DMS 273 (cell line): ENCODE measurements around the gene COQ8A.

Source experiments
- DNase-seq: peaks from one replicate; lab custom pipeline; 2025; ENCODE audit not compliant: unreplicated experiment; lab: John Stamatoyannopoulos, UW

Gene COQ8A

DNA sequence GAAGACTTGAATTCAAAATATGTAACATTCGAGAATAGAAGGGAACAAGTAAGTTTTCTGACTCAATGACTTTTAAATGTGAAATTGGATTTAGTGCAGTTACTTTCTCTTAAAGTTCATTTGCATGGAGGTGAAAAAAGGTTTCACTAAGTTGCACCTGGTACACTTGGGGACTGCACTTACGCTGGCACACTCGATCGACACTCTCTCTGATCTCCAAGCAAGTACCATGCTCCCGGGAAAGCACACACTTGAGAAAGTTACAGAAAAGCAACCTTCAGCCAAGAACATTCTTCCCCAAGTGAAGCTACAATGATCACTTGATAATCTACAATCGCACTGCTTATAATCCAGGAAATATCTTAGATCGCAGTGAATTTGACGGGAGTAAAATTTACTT is 63.1 kb downstream of the COQ8A start:
- no peak for DNase-seq

DNA sequence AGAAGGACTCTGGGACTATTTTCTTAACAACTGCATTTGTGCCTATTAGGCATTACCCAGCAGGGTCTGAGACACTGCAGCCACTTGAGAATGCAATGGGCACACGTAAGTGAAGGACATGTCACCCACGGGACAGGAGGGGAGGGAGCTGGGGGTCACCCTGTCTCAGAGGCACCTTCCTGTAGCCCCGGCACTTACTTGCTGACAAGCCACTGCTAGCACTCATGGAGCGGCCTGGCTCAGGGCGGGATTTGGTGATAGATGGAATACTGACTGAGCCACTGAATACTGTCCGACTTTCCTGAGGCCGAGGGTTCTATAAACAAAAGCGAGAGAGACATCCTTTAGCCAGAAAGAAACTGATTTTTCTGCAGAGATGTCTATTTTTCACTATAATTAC is 64.7 kb downstream of the COQ8A start:
- no peak for DNase-seq

DNA sequence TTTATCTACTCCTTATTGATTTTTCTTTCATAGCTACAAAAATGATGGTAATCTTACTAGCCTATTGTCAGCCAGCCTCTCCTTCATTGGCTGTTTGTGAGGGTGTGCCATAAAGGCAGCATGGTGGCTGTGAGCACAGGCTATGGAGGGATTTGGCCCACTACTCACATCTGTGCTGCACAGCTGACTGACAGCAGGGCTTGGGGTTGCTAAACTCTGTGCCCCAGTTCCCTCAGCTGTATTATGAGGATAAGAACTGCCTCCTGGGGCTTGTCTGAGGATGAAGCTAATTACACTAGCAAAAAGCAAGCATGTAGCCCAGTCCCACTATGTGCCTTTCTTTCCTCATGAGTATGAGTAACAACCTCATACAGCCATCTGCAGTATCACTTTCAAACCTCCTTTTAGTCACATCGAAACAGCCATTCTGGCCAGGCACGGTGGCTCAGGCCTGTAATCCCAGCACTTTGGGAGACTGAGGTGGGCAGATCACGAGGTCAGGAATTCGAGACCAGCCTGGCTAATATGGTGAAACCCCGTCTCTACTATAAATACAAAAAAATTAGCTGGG is 66.2 kb downstream of the COQ8A start:
- DNase-seq, result no peak

DNA sequence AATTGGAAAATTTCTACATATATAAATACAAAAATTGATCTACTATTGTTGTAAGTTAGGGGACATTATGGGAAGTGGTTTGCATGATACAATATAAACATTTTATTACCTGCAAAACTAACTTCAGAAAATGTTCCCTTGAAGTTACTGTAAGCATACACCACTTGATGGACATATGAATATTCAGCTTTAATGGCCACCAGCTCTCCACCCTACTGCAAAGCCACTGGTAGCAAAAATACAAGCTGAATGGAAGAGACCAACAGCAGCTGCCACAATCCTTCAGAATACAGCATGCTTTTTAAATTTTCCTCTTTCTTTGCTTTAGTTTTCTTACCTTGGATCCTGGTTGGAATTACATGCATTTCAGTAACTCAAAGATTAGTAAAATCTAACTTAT is 69.8 kb downstream of the COQ8A start:
- no peak for DNase-seq

DNA sequence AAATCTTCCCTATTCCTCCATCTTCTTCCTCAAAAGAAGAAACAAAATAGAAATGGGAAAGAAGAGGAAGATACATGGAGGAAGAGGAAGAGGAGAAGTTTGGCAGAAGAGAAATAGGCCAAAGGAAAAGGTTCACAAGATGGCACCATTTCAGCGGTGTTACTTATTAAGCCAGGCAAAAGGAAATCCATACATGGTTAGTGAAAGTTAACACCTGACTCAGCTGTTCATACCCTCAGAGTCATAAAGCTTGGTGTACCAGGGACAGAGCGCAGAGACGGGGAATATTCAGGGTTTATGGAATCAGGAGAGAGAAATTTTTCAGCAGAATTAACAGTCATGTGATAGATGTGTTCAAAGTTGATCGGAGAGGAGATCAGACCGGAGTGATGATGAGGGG is 70.6 kb downstream of the COQ8A start:
- DNase-seq, result no peak

DNA sequence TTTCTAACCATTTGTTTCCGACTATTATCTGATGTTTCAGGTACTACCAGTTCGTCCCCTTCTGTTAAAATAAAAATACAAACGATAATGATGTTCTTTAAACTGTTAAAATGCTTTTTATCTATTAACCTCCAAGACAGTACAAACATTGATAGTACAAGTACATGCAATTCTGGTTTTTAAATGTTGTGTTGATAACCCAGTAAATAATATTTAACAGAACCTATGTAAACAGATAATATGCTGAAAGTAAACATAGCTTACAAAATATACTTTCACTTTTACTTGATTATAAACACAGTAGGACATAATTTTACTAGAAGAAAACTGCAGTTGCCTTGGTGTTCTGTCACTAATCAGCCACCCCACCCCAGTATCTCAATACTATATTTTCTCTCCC is 76.9 kb downstream of the COQ8A start:
- DNase-seq, result no peak

DNA sequence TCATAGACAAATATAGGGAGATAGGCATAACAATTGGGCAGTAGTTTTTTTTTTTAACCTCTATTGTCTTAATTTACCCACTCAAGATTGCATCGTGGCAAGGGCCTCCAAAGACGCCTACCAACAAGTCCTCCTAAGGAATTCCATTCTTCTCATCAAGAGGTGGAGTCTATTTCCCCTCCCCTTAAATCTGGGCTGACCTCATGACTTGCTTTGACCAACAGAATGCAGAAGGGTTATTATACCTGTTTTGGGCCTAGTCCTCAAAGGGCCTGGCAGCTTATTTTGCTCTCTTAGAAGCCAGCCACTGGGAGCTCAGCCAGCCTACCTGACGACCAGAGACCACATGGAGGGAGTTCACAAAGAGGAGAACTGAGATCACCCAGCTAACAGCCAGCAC is 92.3 kb downstream of the COQ8A start:
- no peak for DNase-seq

DNA sequence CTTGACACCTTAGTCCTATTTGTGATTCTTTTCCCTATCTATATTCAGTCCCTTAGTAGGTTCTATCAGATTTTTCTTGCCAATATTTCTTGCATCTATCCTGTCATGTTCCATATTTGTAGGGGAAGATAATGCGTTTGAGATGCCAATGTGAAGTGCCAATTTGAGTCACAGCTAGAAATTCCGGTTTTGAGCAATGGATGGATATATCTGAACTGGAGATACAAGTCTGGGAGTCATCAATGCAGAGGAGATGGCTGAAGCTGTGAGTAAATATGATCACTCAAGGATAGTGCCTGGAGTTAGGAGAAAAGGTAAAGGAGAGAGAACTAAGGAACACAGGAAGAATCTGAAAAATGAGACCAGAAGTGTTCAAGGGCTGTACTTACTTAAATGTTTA is 93.8 kb downstream of the COQ8A start:
- DNase-seq, result no peak

DNA sequence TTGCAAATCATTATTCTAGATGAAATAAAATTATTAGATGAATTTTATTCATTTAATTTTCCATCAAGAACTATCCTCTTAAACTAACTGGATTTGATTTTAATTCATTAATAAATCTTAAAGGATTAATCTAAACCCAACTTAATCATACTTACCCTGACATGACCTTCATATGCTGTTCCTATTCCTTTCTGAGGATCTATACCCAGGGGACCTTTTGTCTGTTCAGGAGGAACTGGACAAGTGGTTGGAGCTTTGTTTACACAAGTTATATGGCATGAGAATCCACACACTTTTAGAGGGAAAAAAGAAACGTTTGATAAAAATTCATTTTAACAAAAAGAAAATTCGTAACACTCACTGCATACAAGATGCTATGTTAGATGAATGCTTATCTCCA is 95.2 kb downstream of the COQ8A start:
- no peak for DNase-seq

DNA sequence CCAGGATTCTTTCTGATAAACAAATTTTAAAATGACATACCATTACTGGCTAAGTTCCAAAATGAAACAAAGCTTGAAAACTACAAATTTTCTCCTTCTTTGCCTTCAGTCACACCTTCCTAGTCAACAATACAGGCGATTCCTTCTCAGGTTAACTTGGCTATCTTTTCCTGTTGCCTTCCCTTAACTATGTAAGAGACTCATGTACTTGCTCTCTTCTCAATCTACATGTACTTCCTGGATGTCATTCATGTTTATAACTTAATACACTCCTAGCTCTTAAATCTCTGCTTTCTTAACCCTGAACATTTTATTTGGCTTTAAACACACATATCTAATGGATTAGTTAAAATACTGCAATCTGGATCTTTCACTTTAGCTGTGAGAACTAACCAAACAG is 97.0 kb downstream of the COQ8A start:
- no peak for DNase-seq
